Parathyroid adenoma (tissue), 2 donors: ENCODE measurements around the gene OCIAD2.

Experiments used
- H2AFZ ChIP-seq: fragments of 300-600 bp; sonication (generic); one replicate; pipeline ENCODE4 v1.7.0; 2017; ENCODE audit warnings: antibody characterized with exemption, mild to moderate bottlenecking
- H3K27ac ChIP-seq: fragments of 300-600 bp; sonication (generic); one replicate; pipeline ENCODE4 v1.7.0; 2017
- H3K27me3 ChIP-seq: fragments of 300-600 bp; sonication (generic); one replicate; pipeline ENCODE4 v1.7.0; 2017; ENCODE audit warnings: low read length; ENCODE audit not compliant: control insufficient read depth, insufficient read depth
- H3K36me3 ChIP-seq: fragments of 300-600 bp; sonication (generic); one replicate; pipeline ENCODE4 v1.7.0; 2017; ENCODE audit warnings: low read length; ENCODE audit not compliant: control insufficient read depth, insufficient read depth
- H3K4me1 ChIP-seq: fragments of 300-600 bp; sonication (generic); one replicate; pipeline ENCODE4 v1.7.0; 2017; ENCODE audit warnings: control low read depth
- H3K4me2 ChIP-seq: fragments of 300-600 bp; sonication (generic); one replicate; pipeline ENCODE4 v1.7.0; 2017; ENCODE audit warnings: low read length
- H3K4me3 ChIP-seq: fragments of 300-600 bp; sonication (generic); one replicate; pipeline ENCODE4 v1.7.0; 2017; ENCODE audit warnings: low read depth, low read length
- H3K79me2 ChIP-seq: fragments of 300-600 bp; sonication (generic); one replicate; pipeline ENCODE4 v1.7.0; 2017; ENCODE audit warnings: control low read depth
- H3K9ac ChIP-seq: fragments of 300-600 bp; sonication (generic); one replicate; pipeline ENCODE4 v1.7.0; 2017; ENCODE audit warnings: mild to moderate bottlenecking
- H3K9me3 ChIP-seq: fragments of 300-600 bp; sonication (generic); one replicate; pipeline ENCODE4 v1.7.0; 2017; ENCODE audit warnings: low read length; ENCODE audit not compliant: control insufficient read depth
- CTCF ChIP-seq: fragments of 300-600 bp; sonication (generic); IDR thresholded peaks from one replicate; pipeline ENCODE4 v1.7.0; 2017; ENCODE audit warnings: antibody characterized with exemption, mild to moderate bottlenecking
- donor health status: primary hyperparathyroidism.

OCIAD2 gene, protein sequence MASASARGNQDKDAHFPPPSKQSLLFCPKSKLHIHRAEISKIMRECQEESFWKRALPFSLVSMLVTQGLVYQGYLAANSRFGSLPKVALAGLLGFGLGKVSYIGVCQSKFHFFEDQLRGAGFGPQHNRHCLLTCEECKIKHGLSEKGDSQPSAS

DNA sequence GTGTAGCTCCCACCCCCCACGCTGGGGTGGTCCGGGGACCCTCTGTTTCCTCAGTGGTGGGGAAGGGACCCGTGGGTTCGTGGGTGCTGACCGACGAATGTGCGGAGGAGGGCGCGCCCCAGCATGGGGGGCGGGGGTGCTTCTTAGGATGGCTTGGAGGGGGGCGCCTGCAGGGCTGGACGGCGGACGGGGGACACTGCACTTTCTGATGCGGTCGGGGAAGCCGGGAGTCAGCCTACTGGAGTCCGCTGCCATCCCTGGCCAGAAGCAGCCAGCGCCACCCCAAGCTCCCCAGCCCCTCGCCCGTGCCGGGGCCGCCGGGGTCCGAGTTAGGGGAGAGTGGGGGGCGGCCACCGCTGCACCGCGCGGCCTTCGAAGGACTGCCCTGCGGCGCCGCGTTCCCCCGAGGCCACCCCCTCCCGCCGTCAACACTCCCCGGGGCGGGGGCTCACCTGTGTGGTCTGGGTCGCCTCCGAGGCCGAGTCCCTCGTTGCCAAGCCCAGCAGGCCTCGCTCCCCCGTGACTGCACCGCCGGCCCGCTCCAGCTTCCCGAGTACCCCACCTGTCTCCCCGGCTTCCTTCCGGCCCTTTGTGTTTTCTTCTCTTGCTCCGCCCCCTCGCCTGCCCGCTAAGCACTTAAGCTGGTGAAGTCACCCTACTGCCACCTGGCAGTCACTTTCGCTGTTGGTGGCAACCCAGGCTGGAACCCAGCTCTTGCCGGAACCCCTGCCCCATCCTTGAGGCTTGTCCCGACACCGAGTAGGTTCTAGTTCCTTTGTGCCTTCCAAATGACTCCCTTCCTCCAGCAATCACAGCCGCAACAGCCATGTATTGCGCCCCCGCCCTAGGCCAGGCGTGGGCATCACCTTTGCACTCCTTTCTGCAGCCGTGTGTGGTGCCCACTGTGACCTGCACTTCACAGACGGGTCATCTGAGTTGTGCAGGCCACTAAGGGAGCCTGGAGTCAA, at the start of gene OCIAD2:
TSS of gene OCIAD2 (minus strand) at position 569 of the 968 bp plus-strand sequence. CDS start 2,225 bp downstream, outside the sequence.
- no peak within 1 kb of the TSS for H3K27ac ChIP-seq
- H3K4me2 ChIP-seq, result peak within 1 kb of the TSS; percentile 76

GRCh38 chr4:48954314-48954713, 47.7 kb upstream of the OCIAD2 start:
- no peaks in the 10 kb centered on the region for H3K4me1 ChIP-seq
- H3K4me2 ChIP-seq, result no peak overlapping the region
- H3K4me3 ChIP-seq, result no peak overlapping the region
- H3K27me3 ChIP-seq, result no peaks in the 10 kb centered on the region
- H3K36me3 ChIP-seq, result no peaks in the 10 kb centered on the region
- H3K9me3 ChIP-seq, result no peaks in the 10 kb centered on the region
- H3K27ac ChIP-seq, result no peak overlapping the region
- TF ChIP-seq CTCF, result no peak
- H3K79me2 ChIP-seq, result no peaks in the 10 kb centered on the region
- no peak overlapping the region for H3K9ac ChIP-seq
- H2AFZ ChIP-seq, result no peak overlapping the region

More for the DNA sequence above, at the start of gene OCIAD2:
- H2AFZ ChIP-seq, result peak within 1 kb of the TSS; percentile 91
- TF ChIP-seq CTCF, result no peak
- peak within 1 kb of the TSS; percentile 76 for H3K4me3 ChIP-seq
- H3K36me3 ChIP-seq, result no peaks in the 10 kb centered on the region
- H3K4me1 ChIP-seq, result no peaks in the 10 kb centered on the region
- no peaks in the 10 kb centered on the region for H3K9me3 ChIP-seq
- no peaks in the 10 kb centered on the region for H3K27me3 ChIP-seq
- no peaks in the 10 kb centered on the region for H3K79me2 ChIP-seq
- peak within 1 kb of the TSS; percentile 37 for H3K9ac ChIP-seq

DNA sequence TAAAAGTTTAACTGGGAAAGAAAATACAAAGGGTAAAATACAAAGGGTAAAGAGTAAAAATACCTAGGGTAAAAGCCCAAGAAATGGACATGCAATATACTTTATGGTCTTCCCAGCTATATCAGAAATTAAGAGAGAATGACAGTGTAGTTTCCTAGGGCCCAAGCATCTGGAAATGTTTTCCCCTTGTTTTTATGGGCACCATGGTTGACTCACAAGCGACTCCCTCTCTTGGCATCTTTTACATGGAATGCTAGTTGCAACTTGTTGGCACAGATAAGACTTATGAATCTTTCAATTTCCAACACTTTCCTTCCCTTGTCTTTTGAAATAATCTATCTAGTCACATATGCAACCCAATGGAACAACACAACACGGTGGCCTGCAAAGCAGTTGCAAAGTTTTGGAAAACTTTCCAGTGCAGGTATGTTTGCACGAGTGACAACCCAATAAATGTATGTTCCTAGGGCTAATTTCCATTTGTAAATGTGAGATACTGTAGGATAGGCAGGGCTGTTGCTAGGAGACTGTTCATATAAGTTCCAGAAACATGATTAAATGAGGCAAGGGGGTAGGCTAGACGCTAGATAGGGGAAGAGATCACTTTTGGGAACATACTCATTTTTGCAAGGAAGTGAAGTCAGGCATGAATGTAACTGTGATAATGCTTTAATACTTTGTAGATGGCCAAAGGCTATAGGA, 43.1 kb upstream of the OCIAD2 start:
- H3K4me2 ChIP-seq, result no peak overlapping the region
- no peaks in the 10 kb centered on the region for H3K36me3 ChIP-seq
- H3K4me1 ChIP-seq, result no peaks in the 10 kb centered on the region
- no peaks in the 10 kb centered on the region for H3K9me3 ChIP-seq
- no peak overlapping the region for H3K4me3 ChIP-seq
- H3K27ac ChIP-seq, result no peak overlapping the region
- TF ChIP-seq CTCF, result no peak
- no peak overlapping the region for H3K9ac ChIP-seq
- H3K27me3 ChIP-seq, result no peaks in the 10 kb centered on the region
- H3K79me2 ChIP-seq, result no peaks in the 10 kb centered on the region
- H2AFZ ChIP-seq, result no peak overlapping the region

- H3K4me1 ChIP-seq, result no peaks in the 10 kb centered on the region
- H3K9ac ChIP-seq, result no peak overlapping the region
- H3K27ac ChIP-seq, result no peak overlapping the region
- H3K27me3 ChIP-seq, result no peaks in the 10 kb centered on the region
- H3K36me3 ChIP-seq, result no peaks in the 10 kb centered on the region
- TF ChIP-seq CTCF, result no peak
- no peak overlapping the region for H3K4me3 ChIP-seq
- H3K79me2 ChIP-seq, result no peaks in the 10 kb centered on the region
- no peak overlapping the region for H3K4me2 ChIP-seq
- H3K9me3 ChIP-seq, result no peaks in the 10 kb centered on the region
- H2AFZ ChIP-seq, result no peak overlapping the region
Measured at GRCh38 chr4:48949086-48949485, 42.5 kb upstream of the OCIAD2 start.
